ENCODE data around the gene ARSA.

The ARSA gene

DNA sequence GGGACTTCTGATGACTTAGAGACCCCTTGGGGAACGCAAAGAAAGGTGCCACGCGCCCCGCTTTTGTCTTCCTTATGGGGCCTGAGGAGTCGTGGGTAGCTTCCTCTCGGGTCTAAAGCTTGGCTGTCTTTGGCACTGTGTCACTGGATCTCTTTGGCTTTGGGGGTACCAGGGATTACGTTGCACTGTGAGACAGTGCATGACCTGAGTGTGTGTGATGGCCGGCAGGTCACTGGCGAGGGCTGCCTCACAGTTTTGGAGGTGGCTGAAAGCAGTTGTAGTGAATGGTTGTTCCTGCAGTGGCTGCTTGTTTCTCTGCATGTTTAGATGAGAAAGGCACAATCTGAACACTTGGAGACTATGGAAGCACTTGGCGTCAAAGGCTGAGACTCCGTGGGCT is 5.8 kb upstream of the ARSA start:
- no peak for DNase-seq (ENCODE audit: low spot score)
- TF ChIP-seq, protein P1, sequence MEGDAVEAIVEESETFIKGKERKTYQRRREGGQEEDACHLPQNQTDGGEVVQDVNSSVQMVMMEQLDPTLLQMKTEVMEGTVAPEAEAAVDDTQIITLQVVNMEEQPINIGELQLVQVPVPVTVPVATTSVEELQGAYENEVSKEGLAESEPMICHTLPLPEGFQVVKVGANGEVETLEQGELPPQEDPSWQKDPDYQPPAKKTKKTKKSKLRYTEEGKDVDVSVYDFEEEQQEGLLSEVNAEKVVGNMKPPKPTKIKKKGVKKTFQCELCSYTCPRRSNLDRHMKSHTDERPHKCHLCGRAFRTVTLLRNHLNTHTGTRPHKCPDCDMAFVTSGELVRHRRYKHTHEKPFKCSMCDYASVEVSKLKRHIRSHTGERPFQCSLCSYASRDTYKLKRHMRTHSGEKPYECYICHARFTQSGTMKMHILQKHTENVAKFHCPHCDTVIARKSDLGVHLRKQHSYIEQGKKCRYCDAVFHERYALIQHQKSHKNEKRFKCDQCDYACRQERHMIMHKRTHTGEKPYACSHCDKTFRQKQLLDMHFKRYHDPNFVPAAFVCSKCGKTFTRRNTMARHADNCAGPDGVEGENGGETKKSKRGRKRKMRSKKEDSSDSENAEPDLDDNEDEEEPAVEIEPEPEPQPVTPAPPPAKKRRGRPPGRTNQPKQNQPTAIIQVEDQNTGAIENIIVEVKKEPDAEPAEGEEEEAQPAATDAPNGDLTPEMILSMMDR (IDR thresholded peaks at IDR 0.05; ENCODE audit: extremely low read depth, insufficient read depth, missing control alignments), result no peak

DNA sequence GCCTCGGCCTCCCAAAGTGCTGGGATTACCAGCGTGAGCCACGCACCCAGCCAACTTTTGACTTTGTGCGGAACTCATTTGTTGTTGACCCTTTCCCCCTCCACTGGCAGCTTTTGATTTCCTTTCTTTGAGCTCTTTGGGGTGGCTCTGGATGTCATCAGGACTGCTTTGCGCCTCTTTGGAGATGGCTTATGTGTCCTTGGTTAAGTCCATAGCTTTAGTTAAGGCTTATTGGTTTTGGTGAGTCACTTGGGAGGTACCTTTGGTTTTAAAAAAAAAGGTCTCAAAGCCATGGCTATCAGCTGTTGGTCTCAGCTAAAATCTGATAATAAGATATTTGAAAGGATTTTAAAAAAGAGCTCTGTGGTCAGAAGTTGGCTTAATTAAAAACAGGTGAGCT is 5.1 kb upstream of the ARSA start:
- TF ChIP-seq, protein P1 (IDR thresholded peaks at IDR 0.05; ENCODE audit: extremely low read depth, insufficient read depth, missing control alignments), result no peak
- no peak for DNase-seq (ENCODE audit: low spot score)
- in situ Hi-C loops (cut with MboI; ENCODE audit: low pct_unique_long_range_greater_than_20kb, low sequenced_read_pairs, unreplicated experiment), result no loop called here

More for the DNA sequence above, 5.8 kb upstream of the ARSA start:
- in situ Hi-C loops (cut with MboI; ENCODE audit: low pct_unique_long_range_greater_than_20kb, low sequenced_read_pairs, unreplicated experiment), result no loop called here

DNA sequence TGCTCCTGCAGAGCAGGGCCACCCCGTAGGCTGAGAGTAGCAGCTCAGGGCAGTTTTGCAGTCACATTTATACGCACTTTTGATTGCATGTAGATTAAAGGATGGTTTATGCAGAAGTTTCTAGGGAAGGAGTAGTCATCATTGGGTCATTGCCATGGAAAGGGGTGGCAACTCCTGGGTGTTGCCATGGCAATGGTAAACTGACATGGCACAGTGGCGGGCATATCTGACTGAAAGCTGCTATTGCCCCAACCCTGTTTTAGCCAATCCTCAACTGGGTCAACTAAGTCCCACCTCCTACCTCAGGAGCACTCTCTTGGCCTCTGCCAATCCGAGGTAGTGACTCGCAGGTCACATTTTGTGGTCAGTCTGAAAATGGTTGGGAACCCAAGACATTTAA is 2.4 kb upstream of the ARSA start:
- TF ChIP-seq, protein P1 (IDR thresholded peaks at IDR 0.05; ENCODE audit: extremely low read depth, insufficient read depth, missing control alignments), result no peak
- in situ Hi-C loops (cut with MboI; ENCODE audit: low pct_unique_long_range_greater_than_20kb, low sequenced_read_pairs, unreplicated experiment), result no loop called here

DNA sequence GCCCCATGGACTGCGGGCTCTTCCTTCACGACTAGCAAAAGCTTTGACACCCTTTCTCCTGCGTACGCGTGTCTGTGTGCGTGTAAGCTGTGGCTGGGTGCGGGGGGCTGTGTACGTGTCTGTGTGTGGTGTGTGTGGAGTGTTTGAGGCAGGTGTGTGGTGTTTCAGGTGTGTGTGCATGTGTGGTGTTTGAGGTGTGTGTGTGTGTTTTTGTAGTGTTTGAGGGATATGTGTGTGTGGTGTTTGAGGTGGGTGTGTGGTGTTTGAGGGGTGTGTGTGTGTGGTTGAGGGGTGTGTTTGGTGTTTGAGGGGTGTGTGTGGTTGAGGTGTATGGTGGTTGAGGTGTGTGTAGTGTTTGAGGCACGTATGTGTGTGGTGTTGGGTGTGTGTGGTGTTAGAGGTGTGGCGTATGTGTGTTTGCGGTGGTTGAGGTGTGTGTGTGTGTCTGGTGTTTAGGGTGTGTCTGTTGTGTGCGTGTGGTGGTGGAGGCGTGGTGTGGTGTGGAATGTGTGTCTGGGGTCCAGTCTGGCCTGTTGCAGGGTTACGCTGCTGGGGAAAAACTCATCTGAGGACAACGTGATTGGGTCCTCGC is 687 bp upstream of the ARSA start:
- TF ChIP-seq, protein P1 (IDR thresholded peaks at IDR 0.05; ENCODE audit: extremely low read depth, insufficient read depth, missing control alignments), result no peak
- in situ Hi-C loops (cut with MboI; ENCODE audit: low pct_unique_long_range_greater_than_20kb, low sequenced_read_pairs, unreplicated experiment), result no loop called here
- no peak for DNase-seq (ENCODE audit: low spot score)

More for the DNA sequence above, 2.4 kb upstream of the ARSA start:
- no peak for DNase-seq (ENCODE audit: low spot score)

DNA sequence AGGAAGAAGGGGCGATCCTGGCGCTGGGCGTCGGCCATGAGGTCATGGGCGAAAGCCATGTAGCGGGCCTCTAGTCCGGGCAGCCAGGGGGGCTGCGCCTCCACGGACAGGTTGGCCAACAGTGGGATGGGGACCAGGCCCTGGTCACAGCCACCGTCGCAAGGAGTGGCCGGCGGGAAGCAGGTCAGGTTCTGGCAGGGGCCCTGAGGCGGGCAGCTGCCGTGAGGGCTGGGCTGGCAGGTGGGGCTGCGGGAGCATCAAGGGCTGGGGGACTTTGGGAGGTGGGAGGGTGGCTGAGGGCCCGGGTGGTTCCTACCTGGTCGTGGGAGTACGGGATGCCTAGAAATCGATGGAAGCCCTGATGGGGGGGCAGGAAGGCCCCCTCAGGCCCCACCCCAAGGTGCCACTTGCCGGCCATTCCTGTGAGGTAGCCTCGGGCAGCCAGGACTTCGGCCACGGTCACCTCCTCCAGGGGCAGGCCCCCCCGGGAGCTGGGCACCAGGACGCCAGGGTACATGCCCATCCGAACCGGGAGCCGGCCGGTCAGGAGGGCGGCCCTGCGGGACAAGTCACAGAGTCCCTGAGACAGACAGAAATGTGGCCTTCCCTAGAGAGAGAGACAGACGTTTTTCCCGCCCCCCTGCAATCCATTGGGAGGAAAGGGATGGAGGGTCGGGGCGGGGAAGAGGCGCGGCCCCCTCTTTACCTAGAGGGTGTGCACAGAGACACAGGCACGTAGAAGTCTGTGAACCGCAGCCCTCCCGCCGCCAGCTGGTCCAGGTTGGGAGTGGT is 906 bp downstream of the ARSA start:
- DNase-seq (ENCODE audit: low spot score), result no peak
- in situ Hi-C loops (cut with MboI; ENCODE audit: low pct_unique_long_range_greater_than_20kb, low sequenced_read_pairs, unreplicated experiment), result no loop called here
- TF ChIP-seq, protein P1 (IDR thresholded peaks at IDR 0.05; ENCODE audit: extremely low read depth, insufficient read depth, missing control alignments), result no peak

DNA sequence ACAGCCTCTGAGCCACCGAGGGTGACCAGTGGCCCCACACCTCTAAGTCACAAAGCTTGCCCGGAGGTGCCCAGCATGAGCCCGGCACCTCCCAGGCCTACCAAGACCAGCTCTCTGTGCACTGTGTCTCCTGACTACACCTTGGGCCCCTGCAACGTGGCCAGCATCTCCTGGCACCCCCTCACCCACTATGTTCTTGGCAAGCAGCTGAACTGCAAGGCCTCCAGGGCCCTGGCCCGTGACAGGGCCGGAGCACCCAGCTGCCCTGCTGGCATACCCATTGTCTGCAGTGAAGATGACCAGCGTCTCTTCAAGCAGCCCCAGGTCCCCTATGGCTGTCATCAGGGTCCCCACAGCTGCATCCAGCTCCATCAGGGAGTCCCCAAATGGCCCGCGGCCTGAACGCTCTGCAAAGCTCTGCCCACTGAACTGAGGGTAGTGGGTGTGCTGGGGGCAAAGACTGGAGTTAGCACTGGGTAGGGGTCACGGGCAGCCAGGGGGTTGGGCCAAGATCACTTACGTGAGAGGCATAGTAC is 1.6 kb downstream of the ARSA start:
- DNase-seq (ENCODE audit: low spot score), result no peak
- TF ChIP-seq, protein P1 (IDR thresholded peaks at IDR 0.05; ENCODE audit: extremely low read depth, insufficient read depth, missing control alignments), result no peak
- in situ Hi-C loops (cut with MboI; ENCODE audit: low pct_unique_long_range_greater_than_20kb, low sequenced_read_pairs, unreplicated experiment), result no loop called here
